ENCODE measurements around the gene ARMC7.

DNA sequence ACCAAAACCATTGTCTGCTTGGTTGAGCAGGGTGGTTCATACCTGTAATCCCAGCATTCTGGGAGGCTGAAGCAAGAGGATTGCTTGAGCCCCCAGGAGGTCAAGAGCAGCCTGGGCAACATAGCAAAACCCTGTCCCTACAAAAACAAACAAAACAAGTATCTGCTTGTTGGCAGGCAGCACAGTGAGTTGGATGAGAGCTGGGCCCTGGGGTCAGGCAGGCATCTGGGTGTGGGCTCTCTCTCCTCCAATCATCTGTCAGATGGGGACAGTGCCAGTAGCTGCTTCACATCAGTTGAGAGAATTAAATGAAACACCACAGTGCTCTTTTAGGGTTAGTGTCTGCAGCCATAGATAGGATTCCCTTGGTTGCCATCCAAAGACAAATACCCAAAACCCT lies 5.8 kb downstream of the ARMC7 start:
- TF ChIP-seq EZH2 (IDR thresholded peaks at IDR 0.05; ENCODE audit: borderline replicate concordance, low read depth, low read length, poor library complexity, severe bottlenecking) = no peak
- TF ChIP-seq, protein P1, sequence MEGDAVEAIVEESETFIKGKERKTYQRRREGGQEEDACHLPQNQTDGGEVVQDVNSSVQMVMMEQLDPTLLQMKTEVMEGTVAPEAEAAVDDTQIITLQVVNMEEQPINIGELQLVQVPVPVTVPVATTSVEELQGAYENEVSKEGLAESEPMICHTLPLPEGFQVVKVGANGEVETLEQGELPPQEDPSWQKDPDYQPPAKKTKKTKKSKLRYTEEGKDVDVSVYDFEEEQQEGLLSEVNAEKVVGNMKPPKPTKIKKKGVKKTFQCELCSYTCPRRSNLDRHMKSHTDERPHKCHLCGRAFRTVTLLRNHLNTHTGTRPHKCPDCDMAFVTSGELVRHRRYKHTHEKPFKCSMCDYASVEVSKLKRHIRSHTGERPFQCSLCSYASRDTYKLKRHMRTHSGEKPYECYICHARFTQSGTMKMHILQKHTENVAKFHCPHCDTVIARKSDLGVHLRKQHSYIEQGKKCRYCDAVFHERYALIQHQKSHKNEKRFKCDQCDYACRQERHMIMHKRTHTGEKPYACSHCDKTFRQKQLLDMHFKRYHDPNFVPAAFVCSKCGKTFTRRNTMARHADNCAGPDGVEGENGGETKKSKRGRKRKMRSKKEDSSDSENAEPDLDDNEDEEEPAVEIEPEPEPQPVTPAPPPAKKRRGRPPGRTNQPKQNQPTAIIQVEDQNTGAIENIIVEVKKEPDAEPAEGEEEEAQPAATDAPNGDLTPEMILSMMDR (conservative IDR thresholded peaks at IDR 0.05; ENCODE audit: low read depth, low read length) = no peak

Data from A673 (cell line).